Measurements from ENCODE around the gene NCEH1. TPM values are rescaled to one million over a fixed set of nuclear protein-coding genes. Genes with fewer than 3 reads are reported as not detected.

Gene NCEH1
- total RNA-seq, 2 donors from 2014 or later, result 6.9 to 10.1 TPM

- Histone ChIP-seq H3K36me3 (replicated peaks in 1 of 2; ENCODE audit: insufficient read depth in 1 of 2, low read depth in 2 of 2) (peaks cover 0 to 2% of the 10 kb centered on the region in 2 donors), H3K4me1 (peaks cover 4% of the 10 kb centered on the region), H3K27ac (no peak overlapping the region), H3K4me3 (no peak overlapping the region), H3K27me3 (no peaks in the 10 kb centered on the region), H3K9me3 (no peaks in the 10 kb centered on the region)
- intact Hi-C loops (cut with DNase I), result no loop called here
- ATAC-seq, result no peak
- WGBS, 2 donors, result 92 to 96% methylated on average over 5 of the region's 5 CpGs
- TF ChIP-seq POLR2A (IDR thresholded peaks at IDR 0.05) (no peak), CTCF (IDR thresholded peaks at IDR 0.05) (no peak)
- no peak for DNase-seq
Observed at GRCh38 chr3:172641291-172641690, 69.6 kb downstream of the NCEH1 start.

- WGBS, 2 donors, result 93 to 96% methylated on average over 5 of the region's 5 CpGs
Observed at GRCh38 chr3:172640751-172641150, 70.1 kb downstream of the NCEH1 start.

GRCh38 chr3:172635588-172635987, 75.3 kb downstream of the NCEH1 start:
- no peaks in the 10 kb centered on the region for H3K9me3 ChIP-seq
- ATAC-seq, result no peak
- H3K4me3 ChIP-seq, result no peak overlapping the region
- H3K36me3 ChIP-seq (replicated peaks in 1 of 2; ENCODE audit: insufficient read depth in 1 of 2, low read depth in 2 of 2), result peaks cover 0 to 7% of the 10 kb centered on the region in 2 donors
- H3K27me3 ChIP-seq, result no peaks in the 10 kb centered on the region
- H3K4me1 ChIP-seq, result no peaks in the 10 kb centered on the region
- 64 to 80% methylated on average over 3 of the region's 3 CpGs for WGBS, 2 donors
- TF ChIP-seq POLR2A (IDR thresholded peaks at IDR 0.05) (no peak), CTCF (IDR thresholded peaks at IDR 0.05) (no peak)
- H3K27ac ChIP-seq, result no peak overlapping the region
- DNase-seq, result no peak
- intact Hi-C loops (cut with DNase I), result no loop called here

More at GRCh38 chr3:172640751-172641150, 70.1 kb downstream of the NCEH1 start:
- Histone ChIP-seq H3K27me3 (no peaks in the 10 kb centered on the region), H3K4me1 (no peaks in the 10 kb centered on the region), H3K27ac (no peak overlapping the region), H3K4me3 (no peak overlapping the region), H3K36me3 (replicated peaks in 1 of 2; ENCODE audit: insufficient read depth in 1 of 2, low read depth in 2 of 2) (peaks cover 0 to 3% of the 10 kb centered on the region in 2 donors), H3K9me3 (no peaks in the 10 kb centered on the region)
- intact Hi-C loops (cut with DNase I), result no loop called here
- DNase-seq (no peak), ATAC-seq (no peak)
- TF ChIP-seq POLR2A (IDR thresholded peaks at IDR 0.05), result no peak
- TF ChIP-seq CTCF (IDR thresholded peaks at IDR 0.05), result no peak

- H3K27ac ChIP-seq, result no peak overlapping the region
- no peaks in the 10 kb centered on the region for H3K4me1 ChIP-seq
- DNase-seq (no peak), ATAC-seq (no peak)
- 67 to 83% methylated on average over 3 of the region's 3 CpGs for WGBS, 2 donors
- H3K27me3 ChIP-seq, result no peaks in the 10 kb centered on the region
- TF ChIP-seq POLR2A (IDR thresholded peaks at IDR 0.05) (no peak), CTCF (IDR thresholded peaks at IDR 0.05) (no peak)
- no peaks in the 10 kb centered on the region for H3K9me3 ChIP-seq
- H3K4me3 ChIP-seq, result no peak overlapping the region
- H3K36me3 ChIP-seq (replicated peaks in 1 of 2; ENCODE audit: insufficient read depth in 1 of 2, low read depth in 2 of 2), result peaks cover 0 to 7% of the 10 kb centered on the region in 2 donors
- intact Hi-C loops (cut with DNase I), result no loop called here
Observed at GRCh38 chr3:172634948-172635347, 75.9 kb downstream of the NCEH1 start.

- no peak overlapping the region for H3K4me3 ChIP-seq
- intact Hi-C loops (cut with DNase I), result no loop called here
- ATAC-seq (no peak), DNase-seq (no peak)
- TF ChIP-seq CTCF (IDR thresholded peaks at IDR 0.05) (no peak), POLR2A (IDR thresholded peaks at IDR 0.05) (no peak)
- WGBS, 2 donors, result 75 to 87% methylated on average over 1 of the region's 1 CpG
- no peaks in the 10 kb centered on the region for H3K4me1 ChIP-seq
- H3K9me3 ChIP-seq, result no peaks in the 10 kb centered on the region
- peaks cover 0 to 5% of the 10 kb centered on the region in 2 donors for H3K36me3 ChIP-seq (replicated peaks in 1 of 2; ENCODE audit: insufficient read depth in 1 of 2, low read depth in 2 of 2)
- H3K27me3 ChIP-seq, result no peaks in the 10 kb centered on the region
- no peak overlapping the region for H3K27ac ChIP-seq
Observed at GRCh38 chr3:172630316-172630715, 80.6 kb downstream of the NCEH1 start.
